Tibial nerve (tissue), 4 donors: ENCODE measurements around the gene SLX1A.

ENCODE experiments used
- EP300 ChIP-seq, 2 donors: sonication (generic); formaldehyde crosslinking; IDR thresholded peaks; one replicate each; pipeline ENCODE4 v1.6.1; 2017; ENCODE audit warnings: antibody characterized with exemption in 2 of 2, mild to moderate bottlenecking in 1 of 2
- POLR2A ChIP-seq, 2 donors: fragments of 450-650 bp; IDR thresholded peaks; one replicate each; pipeline ENCODE4 v1.6.1; 2017; ENCODE audit warnings: antibody characterized with exemption in 2 of 2, mild to moderate bottlenecking in 2 of 2, moderate library complexity in 2 of 2
- TF ChIP-seq, protein P1 (sequence below), 5 experiments: fragments of 200-600 bp in 3 of 5; fragments of 450-650 bp in 2 of 5; sonication (generic) in 3 of 5; IDR thresholded peaks; one replicate each; pipeline ENCODE4 v1.5.1; 2016 to 2019; ENCODE audit warnings: antibody characterized with exemption in 5 of 5, mild to moderate bottlenecking in 3 of 5, moderate library complexity in 2 of 5

DNA sequence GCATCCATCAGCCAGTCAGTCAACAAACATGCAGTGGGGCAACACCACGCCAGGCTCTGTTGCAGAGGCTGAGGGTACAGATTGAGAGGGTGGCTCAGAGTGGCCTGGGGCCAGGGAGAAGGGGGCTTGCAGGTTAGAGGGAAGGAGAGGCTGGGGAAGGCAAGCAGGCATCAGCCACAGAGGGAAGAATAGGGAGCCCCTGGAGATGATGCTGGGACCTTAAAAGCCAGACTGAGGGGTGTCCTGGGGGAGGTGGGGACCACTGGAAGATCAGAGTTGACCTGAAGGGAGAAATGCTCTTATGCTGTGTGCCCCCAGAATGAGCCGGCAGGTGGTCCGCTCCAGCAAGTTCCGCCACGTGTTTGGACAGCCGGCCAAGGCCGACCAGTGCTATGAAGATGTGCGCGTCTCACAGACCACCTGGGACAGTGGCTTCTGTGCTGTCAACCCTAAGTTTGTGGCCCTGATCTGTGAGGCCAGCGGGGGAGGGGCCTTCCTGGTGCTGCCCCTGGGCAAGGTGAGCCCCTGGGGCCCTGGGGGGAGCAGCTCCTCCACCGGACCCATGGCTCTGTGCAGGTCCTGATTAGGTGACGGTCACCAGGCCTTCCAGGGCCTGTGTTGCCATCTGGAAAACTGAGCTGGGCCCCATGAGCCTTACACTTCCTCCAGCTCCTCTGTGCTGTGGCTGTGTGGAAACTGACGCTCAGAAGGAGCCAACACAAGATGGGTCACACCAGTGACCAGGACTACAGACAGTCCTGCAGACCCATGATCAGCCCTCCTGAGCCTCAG, 8.6 kb upstream of the SLX1A start:
- TF ChIP-seq, protein P1, sequence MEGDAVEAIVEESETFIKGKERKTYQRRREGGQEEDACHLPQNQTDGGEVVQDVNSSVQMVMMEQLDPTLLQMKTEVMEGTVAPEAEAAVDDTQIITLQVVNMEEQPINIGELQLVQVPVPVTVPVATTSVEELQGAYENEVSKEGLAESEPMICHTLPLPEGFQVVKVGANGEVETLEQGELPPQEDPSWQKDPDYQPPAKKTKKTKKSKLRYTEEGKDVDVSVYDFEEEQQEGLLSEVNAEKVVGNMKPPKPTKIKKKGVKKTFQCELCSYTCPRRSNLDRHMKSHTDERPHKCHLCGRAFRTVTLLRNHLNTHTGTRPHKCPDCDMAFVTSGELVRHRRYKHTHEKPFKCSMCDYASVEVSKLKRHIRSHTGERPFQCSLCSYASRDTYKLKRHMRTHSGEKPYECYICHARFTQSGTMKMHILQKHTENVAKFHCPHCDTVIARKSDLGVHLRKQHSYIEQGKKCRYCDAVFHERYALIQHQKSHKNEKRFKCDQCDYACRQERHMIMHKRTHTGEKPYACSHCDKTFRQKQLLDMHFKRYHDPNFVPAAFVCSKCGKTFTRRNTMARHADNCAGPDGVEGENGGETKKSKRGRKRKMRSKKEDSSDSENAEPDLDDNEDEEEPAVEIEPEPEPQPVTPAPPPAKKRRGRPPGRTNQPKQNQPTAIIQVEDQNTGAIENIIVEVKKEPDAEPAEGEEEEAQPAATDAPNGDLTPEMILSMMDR (IDR thresholded peaks at IDR 0.05) = no peak
- TF ChIP-seq EP300 (IDR thresholded peaks at IDR 0.05) (no peak), POLR2A (IDR thresholded peaks at IDR 0.05) (no peak)
